Heart left ventricle (tissue), 13 donors: ENCODE data around the gene CHRNG.

Experiments used
- CTCF ChIP-seq, 12 donors: fragments of 200-600 bp; sonication (generic) in 4 of 12; IDR thresholded peaks; one replicate each; pipeline versions ENCODE4 v1.5.0 to v1.8.0; 2018 to 2022; ENCODE audit warnings: antibody characterized with exemption in 12 of 12, mild to moderate bottlenecking in 5 of 12
- POLR2A ChIP-seq, 2 donors: fragments of 450-650 bp; IDR thresholded peaks; one replicate each; pipeline ENCODE4 v1.6.1; 2017; ENCODE audit warnings: antibody characterized with exemption in 2 of 2, mild to moderate bottlenecking in 2 of 2, moderate library complexity in 2 of 2
- donor health status: ischemic (EF 13 %, LVEDD 7.1; RV severe dilation, severe dysfunction).
- donor health status: DM: no; HTN: yes; CAD: no.
- donor health status: DM: no; HTN: no; CAD: no.
- donor health status: ischemic (EF 25% LVEDD 6.9; RV normal size, moderate dysfunction).
- donor health status: ischemic (EF 25% LVEDD 5.7; RV mildly dilated, moderate dysfunction).
- donor health status: ischemic (EF 35%, LVEDD 5.7; RV mildly dilated, moderate dysfunction).
- donor health status: nonischemic (EF 11% LVEDD 7.7; RV severe dilation, severe dysfunction).
- donor health status: DM: yes; HTN: yes; CAD: no.
- donor health status: PGD.
- donor health status: ischemic (EF 29% LVEDD 5.4; RV normal size, mild dysfunction).
- donor health status: nonischemic (EF 23%, LVEDD 6.1; RV moderate dilation, normal function).

GRCh38 chr2:232575404-232575746 is 35.9 kb downstream of the CHRNG start:
- TF ChIP-seq CTCF (IDR thresholded peaks at IDR 0.05) (no peak), POLR2A (IDR thresholded peaks at IDR 0.05) (no peak)
